Neural cell (in vitro differentiated cells): ENCODE measurements around the gene OR2J1. TPM values are rescaled to one million over a fixed set of nuclear protein-coding genes. Genes with fewer than 3 reads are reported as not detected.

Experiments used
- H2AFZ ChIP-seq: fragments of 200-600, 300-800 bp; sonication (generic), shearing (Covaris generic); 2 replicates; pipeline ENCODE4 v1.6.0; 2014; ENCODE audit warnings: low read depth, mild to moderate bottlenecking, antibody characterized with exemption, low read length, moderate library complexity
- H3F3A ChIP-seq: fragments of 200-600 bp; shearing (Covaris generic); 2 replicates; pipeline ENCODE4 v1.6.1; 2016; ENCODE audit warnings: mild to moderate bottlenecking, moderate library complexity, mixed read lengths, antibody characterized with exemption, low read length; ENCODE audit not compliant: insufficient read depth, poor library complexity, severe bottlenecking
- H3K27ac ChIP-seq: fragments of 200-600, 300-800 bp; sonication (generic), shearing (Covaris generic); 2 replicates; pipeline ENCODE4 v1.5.1; 2014; ENCODE audit warnings: mild to moderate bottlenecking, low read length, moderate library complexity
- H3K27me3 ChIP-seq: fragments of 300-800, 200-600 bp; sonication (generic), shearing (Covaris generic); 2 replicates; pipeline ENCODE4 v1.6.0; 2014; ENCODE audit warnings: mild to moderate bottlenecking, low read depth, low read length, moderate library complexity; ENCODE audit not compliant: insufficient read depth
- H3K36me3 ChIP-seq: fragments of 300-800, 200-600 bp; sonication (generic), shearing (Covaris generic); 2 replicates; pipeline ENCODE4 v1.5.1; 2014; ENCODE audit warnings: mild to moderate bottlenecking, antibody characterized with exemption, low read length, moderate library complexity; ENCODE audit not compliant: insufficient read depth
- H3K4me2 ChIP-seq: fragments of 300-800, 200-600 bp; sonication (generic), shearing (Covaris generic); 2 replicates; pipeline ENCODE4 v1.6.0; 2014; ENCODE audit warnings: mild to moderate bottlenecking, low read length
- H3K4me3 ChIP-seq: fragments of 300-800, 200-600 bp; sonication (generic), shearing (Covaris generic); 2 replicates; pipeline ENCODE4 v1.5.1; 2014; ENCODE audit warnings: mild to moderate bottlenecking, low read length, moderate library complexity
- H3K79me2 ChIP-seq: fragments of 200-600 bp; shearing (Covaris generic); replicated peaks from 2 replicates; pipeline ENCODE4 v1.6.0; 2014; ENCODE audit warnings: mild to moderate bottlenecking, low read length, moderate library complexity; ENCODE audit not compliant: insufficient read depth
- H3K9ac ChIP-seq: fragments of 300-800, 200-600 bp; sonication (generic), shearing (Covaris generic); 2 replicates; pipeline ENCODE4 v1.6.1; 2016; ENCODE audit warnings: mild to moderate bottlenecking, low read length, mixed read lengths
- H3K9me2 ChIP-seq: fragments of 200-600 bp; shearing (Covaris generic); 2 replicates; pipeline ENCODE4 v1.6.1; 2016; ENCODE audit warnings: mild to moderate bottlenecking, low read length, mixed read lengths; ENCODE audit not compliant: insufficient read depth
- H3K9me3 ChIP-seq: fragments of 200-600, 300-800 bp; sonication (generic), shearing (Covaris generic); 2 replicates; pipeline ENCODE4 v1.6.1; 2016; ENCODE audit warnings: mild to moderate bottlenecking, mixed run types, low read length, moderate library complexity, mixed read lengths
- H4K20me1 ChIP-seq: fragments of 200-600 bp; shearing (Covaris generic); 2 replicates; pipeline ENCODE4 v1.6.1; 2016; ENCODE audit warnings: mild to moderate bottlenecking, mixed run types; ENCODE audit not compliant: insufficient read depth
- CTCF ChIP-seq: fragments of 450-650 bp; IDR thresholded peaks from 2 replicates; pipeline ENCODE4 v1.5.1; 2014; ENCODE audit warnings: antibody characterized with exemption, mild to moderate bottlenecking, moderate library complexity; ENCODE audit not compliant: poor library complexity, severe bottlenecking
- EP300 ChIP-seq: fragments of 450-650 bp; conservative IDR thresholded peaks from 2 replicates; pipeline ENCODE4 v1.6.1; 2014; ENCODE audit warnings: antibody characterized with exemption, mild to moderate bottlenecking, moderate library complexity; ENCODE audit not compliant: poor library complexity, severe bottlenecking
- EZH2 ChIP-seq: fragments of 200-600, 300-800 bp; shearing (Covaris generic), sonication (generic); IDR thresholded peaks from 2 replicates; pipeline ENCODE4 v1.6.1; 2014; ENCODE audit warnings: antibody characterized with exemption, low read length, borderline replicate concordance, mild to moderate bottlenecking; ENCODE audit not compliant: insufficient read depth, poor library complexity, severe bottlenecking
- MXI1 ChIP-seq: fragments of 450-650 bp; conservative IDR thresholded peaks from 2 replicates; pipeline ENCODE4 v1.6.1; 2014; ENCODE audit warnings: antibody characterized with exemption, mild to moderate bottlenecking; ENCODE audit not compliant: poor library complexity, severe bottlenecking
- RAD21 ChIP-seq: fragments of 450-650 bp; conservative IDR thresholded peaks from 2 replicates; pipeline ENCODE4 v1.6.1; 2014; ENCODE audit warnings: antibody characterized with exemption, mild to moderate bottlenecking, moderate library complexity
- REST ChIP-seq: IDR thresholded peaks from 2 replicates; pipeline ENCODE4 v1.6.1; 2012; ENCODE audit warnings: borderline replicate concordance
- SMC3 ChIP-seq: fragments of 450-650 bp; conservative IDR thresholded peaks from 2 replicates; pipeline ENCODE4 v1.6.1; 2014; ENCODE audit warnings: antibody characterized with exemption, mild to moderate bottlenecking, moderate library complexity; ENCODE audit not compliant: poor library complexity
- TAF1 ChIP-seq: IDR thresholded peaks from 2 replicates; pipeline ENCODE4 v1.6.1; 2012; ENCODE audit warnings: low read depth
- polyA minus RNA-seq: library from RNA; depleted of rRNA, polyadenylated mRNA; stranded (reverse); fragments of >200 nt; gene quantifications from 2 replicates; pipeline ENCODE4 v1.2.3, GENCODE V29; 2014
- polyA plus RNA-seq: library from polyadenylated mRNA; depleted of rRNA; stranded (reverse); fragments of >200 nt; gene quantifications from 2 replicates; pipeline ENCODE4 v1.2.3, GENCODE V29; 2014

The OR2J1 gene
- polyA plus RNA-seq (0.12 TPM in 1 of 2 replicates, not detected in the other), polyA minus RNA-seq (not detected in 2 replicates)

- H3K4me2 ChIP-seq = no peak within 1 kb of the TSS
- no peaks in the 10 kb centered on the region for H3K79me2 ChIP-seq
- H2AFZ ChIP-seq = no peak within 1 kb of the TSS
- no peak within 1 kb of the TSS for H3K4me3 ChIP-seq
- H3K36me3 ChIP-seq = no peaks in the 10 kb centered on the region
- TF ChIP-seq REST = no peak
- TF ChIP-seq TAF1 = no peak
- TF ChIP-seq MXI1 = no peak
- TF ChIP-seq EP300 = no peak
- no peak for TF ChIP-seq EZH2
- TF ChIP-seq RAD21 = no peak
- no peak for TF ChIP-seq SMC3
- H3K27ac ChIP-seq = no peak within 1 kb of the TSS
- H3K27me3 ChIP-seq = no peaks in the 10 kb centered on the region
- no peaks in the 10 kb centered on the region for H3F3A ChIP-seq
- H3K9me3 ChIP-seq = no peaks in the 10 kb centered on the region
- no peaks in the 10 kb centered on the region for H3K9me2 ChIP-seq
- no peak within 1 kb of the TSS for H3K9ac ChIP-seq
- no peaks in the 10 kb centered on the region for H4K20me1 ChIP-seq
These were observed at the start of gene OR2J1 for GRCh38 chr6:29099190-29099589. OR2J1 (plus strand) TSS chr6:29099490; CDS start chr6:29100943, 1,453 bp downstream.

GRCh38 chr6:29051680-29052079 lies 47.6 kb upstream of the OR2J1 start:
- H3F3A ChIP-seq = no peaks in the 10 kb centered on the region
- H3K27me3 ChIP-seq = no peaks in the 10 kb centered on the region

More at GRCh38 chr6:29051680-29052079, 47.6 kb upstream of the OR2J1 start:
- H4K20me1 ChIP-seq = no peaks in the 10 kb centered on the region
- H3K9me3 ChIP-seq = no peaks in the 10 kb centered on the region
- TF ChIP-seq CTCF (no peak), MXI1 (no peak), SMC3 (no peak)
- H3K4me3 ChIP-seq = no peak overlapping the region
- no peak overlapping the region for H3K4me2 ChIP-seq
- no peaks in the 10 kb centered on the region for H3K9me2 ChIP-seq
- H2AFZ ChIP-seq = no peak overlapping the region
- no peak overlapping the region for H3K9ac ChIP-seq
- no peak overlapping the region for H3K27ac ChIP-seq
- no peaks in the 10 kb centered on the region for H3K79me2 ChIP-seq
- H3K36me3 ChIP-seq = no peaks in the 10 kb centered on the region
